NB4 (cell line): Measurements from ENCODE around the gene CDC42EP3.

Experiments
- DNase-seq: peaks from one replicate; pipeline ENCODE4 v3.0.0; 2010; ENCODE audit warnings: low read depth
- H3K4me3 ChIP-seq: one replicate; pipeline ENCODE4 v1.5.1; 2011; ENCODE audit warnings: mild to moderate bottlenecking, low read depth, low read length, moderate library complexity
- CTCF ChIP-seq: IDR thresholded peaks from one replicate; pipeline ENCODE4 v1.5.1; 2012; ENCODE audit warnings: low read depth, low read length
- MAX ChIP-seq: IDR thresholded peaks from 2 replicates; pipeline ENCODE4 v1.6.1; 2011; ENCODE audit warnings: low read depth, low read length
- MYC ChIP-seq: IDR thresholded peaks from 2 replicates; pipeline ENCODE4 v1.6.1; 2011; ENCODE audit warnings: low read depth, low read length
- POLR2A ChIP-seq: IDR thresholded peaks from 2 replicates; pipeline ENCODE4 v1.6.1; 2011; ENCODE audit warnings: mild to moderate bottlenecking; ENCODE audit not compliant: insufficient read length; ENCODE audit errors: extremely low read depth

The CDC42EP3 gene

GRCh38 chr2:37643730-37644078 lies 27.7 kb downstream of the CDC42EP3 start:
- no peak for TF ChIP-seq CTCF
- TF ChIP-seq MYC, result no peak
- no peak for TF ChIP-seq POLR2A
- TF ChIP-seq MAX, result no peak
- no peak overlapping the region for H3K4me3 ChIP-seq
- DNase-seq, result no peak

GRCh38 chr2:37642907-37643729 lies 28.3 kb downstream of the CDC42EP3 start:
- TF ChIP-seq CTCF, result no peak
- TF ChIP-seq MAX, result no peak
- no peak for TF ChIP-seq POLR2A
- TF ChIP-seq MYC, result no peak
- no peak overlapping the region for H3K4me3 ChIP-seq
- no peak for DNase-seq

- TF ChIP-seq MYC (no peak), POLR2A (no peak), MAX (no peak), CTCF (no peak)
- DNase-seq, result no peak
- H3K4me3 ChIP-seq, result no peak overlapping the region
Measured at GRCh38 chr2:37641582-37642171, 29.8 kb downstream of the CDC42EP3 start.

GRCh38 chr2:37639631-37640030 lies 31.8 kb downstream of the CDC42EP3 start:
- no peak for DNase-seq
- no peak overlapping the region for H3K4me3 ChIP-seq
- TF ChIP-seq MAX, result no peak

GRCh38 chr2:37638973-37639372 lies 32.5 kb downstream of the CDC42EP3 start:
- no peak for DNase-seq
- no peak for TF ChIP-seq CTCF
- TF ChIP-seq MYC, result no peak
- TF ChIP-seq MAX, result no peak
- no peak for TF ChIP-seq POLR2A
- H3K4me3 ChIP-seq, result no peak overlapping the region

GRCh38 chr2:37637985-37638384 lies 33.5 kb downstream of the CDC42EP3 start:
- TF ChIP-seq MAX, result no peak
- TF ChIP-seq MYC, result no peak
- TF ChIP-seq CTCF, result no peak
- TF ChIP-seq POLR2A, result no peak
- DNase-seq, result no peak
- H3K4me3 ChIP-seq, result no peak overlapping the region
